HCT116 (cell line): ENCODE data around the gene CA10. TPM values are rescaled to one million over a fixed set of nuclear protein-coding genes. Genes with fewer than 3 reads are reported as not detected.

Source experiments
- ATAC-seq: fragments of 200-7000 bp; cut with Tn5 transposase; 2 replicates; pipeline ENCODE4 v1.9.1; 2020; ENCODE audit warnings: mild to moderate bottlenecking, moderate library complexity
- BruUV-seq: library from RNA; stranded (reverse); fragments of 400-500 nt; replicated peaks from 2 replicates; lab custom pipeline; 2021; lab: Mats Ljungman, UMichigan
- CTCF ChIA-PET: fragments of 300-600 bp; sonication (Branson Sonifier 250); formaldehyde crosslinking; loops from one replicate; lab custom pipeline; 2021; ENCODE audit warnings: antibody characterized with exemption; lab: Charles Lee
- POLR2A ChIA-PET: fragments of 300-600, 350-600 bp; sonication (Branson Sonifier 250); formaldehyde crosslinking; loops from one replicate; lab custom pipeline; 2021; ENCODE audit warnings: antibody characterized with exemption; lab: Charles Lee
- RAD21 ChIA-PET, 2 experiments: fragments of 300-600 bp; sonication (Branson Sonifier 250); formaldehyde crosslinking; loops; one replicate each; lab custom pipeline; 2023; ENCODE audit warnings: low total read pairs in 2 of 2; ENCODE audit not compliant: uncharacterized antibody in 2 of 2, unreplicated experiment in 2 of 2, low non-redundant PET in 1 of 2; lab: Charles Lee
- DNase-seq: peaks from one replicate; pipeline ENCODE4 v3.0.0-alpha.2; 2010; ENCODE audit warnings: low read depth, low spot score
- H2AFZ ChIP-seq: fragments of 200-600 bp; shearing (Covaris generic), sonication (generic); 2 replicates; pipeline ENCODE4 v1.6.1; 2017; ENCODE audit warnings: low read depth, mixed run types, mixed read lengths, antibody characterized with exemption, low read length; ENCODE audit not compliant: poor library complexity, severe bottlenecking
- H3K27ac ChIP-seq: 2 replicates; pipeline ENCODE4 v1.5.1; 2012; ENCODE audit warnings: low read depth, low read length
- H3K27me3 ChIP-seq: fragments of 200-600 bp; sonication (generic); 2 replicates; pipeline ENCODE4 v1.6.1; 2016; ENCODE audit warnings: mixed run types, low read length, mixed read lengths; ENCODE audit not compliant: insufficient read depth
- H3K36me3 ChIP-seq, 2 experiments: fragments of 200-500 bp in 1 of 2; fragments of 200-600 bp in 1 of 2; sonication (Bioruptor generic) in 1 of 2; sonication (generic) in 1 of 2; 2 replicates each; pipeline versions ENCODE4 v1.5.1 to v1.6.1; 2014 to 2016; ENCODE audit warnings: low read length in 2 of 2, inconsistent platforms in 1 of 2, mixed read lengths in 1 of 2, mixed run types in 1 of 2; ENCODE audit not compliant: insufficient read depth in 2 of 2, control insufficient read depth in 1 of 2
- H3K4me1 ChIP-seq, 2 experiments: fragments of 200-600 bp in 1 of 2; sonication (generic) in 1 of 2; 2 replicates each; pipeline versions ENCODE4 v1.5.1 to v1.6.1; 2012 to 2017; ENCODE audit warnings: low read length in 2 of 2, inconsistent platforms in 1 of 2, mild to moderate bottlenecking in 1 of 2, mixed read lengths in 1 of 2, mixed run types in 1 of 2, moderate library complexity in 1 of 2; ENCODE audit not compliant: insufficient read depth in 2 of 2, control insufficient read depth in 1 of 2
- H3K4me2 ChIP-seq: fragments of 200-600 bp; sonication (generic); 2 replicates; pipeline ENCODE4 v1.6.1; 2017; ENCODE audit warnings: mixed run types, low read length, mixed read lengths
- H3K4me3 ChIP-seq, 2 experiments: fragments of 200-600 bp in 1 of 2; sonication (generic) in 1 of 2; replicated peaks in 1 of 2; 2 replicates each; pipeline ENCODE4 v1.5.1; 2011 to 2016; ENCODE audit warnings: low read length in 2 of 2, control low read depth in 1 of 2, low read depth in 1 of 2, mild to moderate bottlenecking in 1 of 2, mixed read lengths in 1 of 2, mixed run types in 1 of 2
- H3K79me2 ChIP-seq: fragments of 200-600 bp; sonication (generic); 2 replicates; pipeline ENCODE4 v1.6.1; 2017; ENCODE audit warnings: mild to moderate bottlenecking, mixed run types, low read length, moderate library complexity, mixed read lengths; ENCODE audit not compliant: insufficient read depth
- H3K9ac ChIP-seq: fragments of 200-600 bp; sonication (generic); 2 replicates; pipeline ENCODE4 v1.6.1; 2016; ENCODE audit warnings: low read length, mixed read lengths
- H3K9me2 ChIP-seq: fragments of 200-600 bp; sonication (generic), shearing (Covaris generic); 2 replicates; pipeline ENCODE4 v1.6.1; 2017; ENCODE audit warnings: mixed run types, mild to moderate bottlenecking, moderate library complexity; ENCODE audit not compliant: insufficient read depth
- H3K9me3 ChIP-seq, 2 experiments: fragments of 200-500 bp in 1 of 2; fragments of 200-600 bp in 1 of 2; sonication (Bioruptor generic) in 1 of 2; sonication (generic) in 1 of 2; 2 replicates each; pipeline ENCODE4 v1.6.1; 2014 to 2017; ENCODE audit warnings: low read length in 2 of 2, mixed read lengths in 2 of 2, inconsistent platforms in 1 of 2, low read depth in 1 of 2, mild to moderate bottlenecking in 1 of 2, mixed run types in 1 of 2, moderate library complexity in 1 of 2; ENCODE audit not compliant: control insufficient read depth in 1 of 2, insufficient read depth in 1 of 2
- H4K20me1 ChIP-seq: fragments of 200-600 bp; sonication (generic), shearing (Covaris generic); 2 replicates; pipeline ENCODE4 v1.6.1; 2017; ENCODE audit warnings: mixed run types, mild to moderate bottlenecking, moderate library complexity; ENCODE audit not compliant: insufficient read depth
- ATF3 ChIP-seq: IDR thresholded peaks from 2 replicates; pipeline ENCODE4 v1.6.1; 2012
- CTCF ChIP-seq, 3 experiments: fragments of 200-600 bp in 1 of 3; sonication (generic) in 1 of 3; IDR thresholded peaks in 2 of 3; conservative IDR thresholded peaks in 1 of 3; 2 replicates each; pipeline ENCODE4 v1.5.1; 2012 to 2017; ENCODE audit warnings: low read depth in 2 of 3, low read length in 2 of 3, antibody characterized with exemption in 1 of 3, borderline replicate concordance in 1 of 3, control low read depth in 1 of 3, mild to moderate bottlenecking in 1 of 3, mixed read lengths in 1 of 3, mixed run types in 1 of 3, moderate library complexity in 1 of 3; ENCODE audit not compliant: insufficient read depth in 1 of 3
- EZH2phosphoT487 ChIP-seq: fragments of 200-600 bp; IDR thresholded peaks from 2 replicates; pipeline ENCODE4 v1.6.1; 2018; ENCODE audit warnings: antibody characterized with exemption, borderline replicate concordance
- FOSL1 ChIP-seq: IDR thresholded peaks from 2 replicates; pipeline ENCODE4 v1.6.1; 2012; ENCODE audit warnings: low read depth
- JUND ChIP-seq: IDR thresholded peaks from 2 replicates; pipeline ENCODE4 v1.6.1; 2012
- POLR2A ChIP-seq: IDR thresholded peaks from 2 replicates; pipeline ENCODE4 v1.7.0; 2011; ENCODE audit warnings: borderline replicate concordance; ENCODE audit not compliant: insufficient read depth, insufficient read length; ENCODE audit errors: extremely low read depth
- POLR2AphosphoS5 ChIP-seq: IDR thresholded peaks from 2 replicates; pipeline ENCODE4 v1.6.1; 2011; ENCODE audit warnings: mild to moderate bottlenecking, low read depth, low read length, moderate library complexity
- RAD21 ChIP-seq: IDR thresholded peaks from 2 replicates; pipeline ENCODE4 v1.6.1; 2012; ENCODE audit warnings: low read depth, mild to moderate bottlenecking
- SIN3A ChIP-seq: IDR thresholded peaks from 2 replicates; pipeline ENCODE4 v1.6.1; 2012; ENCODE audit warnings: low read depth
- SP1 ChIP-seq: IDR thresholded peaks from 2 replicates; pipeline ENCODE4 v1.6.1; 2012; ENCODE audit warnings: low read depth
- SRF ChIP-seq: IDR thresholded peaks from 2 replicates; pipeline ENCODE4 v1.6.1; 2012; ENCODE audit warnings: low read depth
- intact Hi-C: fragments of 100-400 bp; cut with micrococcal nuclease; formaldehyde crosslinking; loops from 2 replicates; pipeline ENCODE4 v1.10.0; 2022
- total RNA-seq: library from RNA; stranded (reverse); gene quantifications from one replicate; pipeline ENCODE4 v1.2.1, GENCODE V29; 2021; ENCODE audit not compliant: unreplicated experiment

Gene CA10
- total RNA-seq, 1 experiment from 2014 or later, result not detected

- Histone ChIP-seq H3K9ac (no peak overlapping the region), H3K27ac (no peak overlapping the region), H3K4me1 (no peaks in the 10 kb centered on the region), H3K9me3 (peaks cover 5% of the 10 kb centered on the region in 2 experiments; a peak in 2 of 4 replicates), H3K79me2 (no peaks in the 10 kb centered on the region), H3K4me3 (no peak overlapping the region), H3K4me2 (no peak overlapping the region), H3K27me3 (no peaks in the 10 kb centered on the region), H3K36me3 (no peaks in the 10 kb centered on the region), H2AFZ (no peak overlapping the region), H4K20me1 (no peaks in the 10 kb centered on the region), H3K9me2 (no peaks in the 10 kb centered on the region)
- ATAC-seq (no peak), DNase-seq (no peak)
- CTCF ChIA-PET, result no interaction called here
- POLR2A ChIA-PET, result no interaction called here
- RAD21 ChIA-PET, result no interaction called here
- intact Hi-C loops, result no loop called here
- BruUV-seq, result no TSS peak
- TF ChIP-seq SRF, result no peak
- TF ChIP-seq JUND, result no peak
- TF ChIP-seq CTCF (IDR thresholded peaks at IDR 0.05 in 2 of 3, conservative IDR thresholded peaks at IDR 0.05 in 1 of 3; ENCODE audit: borderline replicate concordance in 1 of 3, insufficient read depth in 1 of 3, low read depth in 2 of 3, low read length in 2 of 3), result no peak
- no peak for TF ChIP-seq POLR2AphosphoS5
- TF ChIP-seq FOSL1, result no peak
- TF ChIP-seq ATF3, result no peak
- TF ChIP-seq SIN3A, result no peak
- no peak for TF ChIP-seq EZH2phosphoT487
- TF ChIP-seq POLR2A, result no peak
- no peak for TF ChIP-seq RAD21
- TF ChIP-seq SP1, result no peak
These were observed 248.5 kb downstream of the CA10 start for GRCh38 chr17:51909971-51910370.
